ENCODE data around the gene CAB39. TPM values are rescaled to one million over a fixed set of nuclear protein-coding genes. Genes with fewer than 3 reads are reported as not detected.
A peak's percentile ranks its signal among the peaks of the same experiment; 100 is the strongest.

The CAB39 gene
- total RNA-seq, 1 donor from 2014 or later: 78.9 TPM

- Histone ChIP-seq H3K4me1 (no peaks in the 10 kb centered on the region), H3K4me3 (no peak overlapping the region), H3K27me3 (no peaks in the 10 kb centered on the region), H3K27ac (no peak overlapping the region), H3K36me3 (no peaks in the 10 kb centered on the region), H3K9me3 (no peaks in the 10 kb centered on the region)
- ATAC-seq (no peak), DNase-seq (no peak)
- intact Hi-C loops (cut with DNase I): no loop called here
- TF ChIP-seq, protein P1, sequence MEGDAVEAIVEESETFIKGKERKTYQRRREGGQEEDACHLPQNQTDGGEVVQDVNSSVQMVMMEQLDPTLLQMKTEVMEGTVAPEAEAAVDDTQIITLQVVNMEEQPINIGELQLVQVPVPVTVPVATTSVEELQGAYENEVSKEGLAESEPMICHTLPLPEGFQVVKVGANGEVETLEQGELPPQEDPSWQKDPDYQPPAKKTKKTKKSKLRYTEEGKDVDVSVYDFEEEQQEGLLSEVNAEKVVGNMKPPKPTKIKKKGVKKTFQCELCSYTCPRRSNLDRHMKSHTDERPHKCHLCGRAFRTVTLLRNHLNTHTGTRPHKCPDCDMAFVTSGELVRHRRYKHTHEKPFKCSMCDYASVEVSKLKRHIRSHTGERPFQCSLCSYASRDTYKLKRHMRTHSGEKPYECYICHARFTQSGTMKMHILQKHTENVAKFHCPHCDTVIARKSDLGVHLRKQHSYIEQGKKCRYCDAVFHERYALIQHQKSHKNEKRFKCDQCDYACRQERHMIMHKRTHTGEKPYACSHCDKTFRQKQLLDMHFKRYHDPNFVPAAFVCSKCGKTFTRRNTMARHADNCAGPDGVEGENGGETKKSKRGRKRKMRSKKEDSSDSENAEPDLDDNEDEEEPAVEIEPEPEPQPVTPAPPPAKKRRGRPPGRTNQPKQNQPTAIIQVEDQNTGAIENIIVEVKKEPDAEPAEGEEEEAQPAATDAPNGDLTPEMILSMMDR (IDR thresholded peaks at IDR 0.05): no peak
Observed at GRCh38 chr2:230678018-230678417, 34.6 kb upstream of the CAB39 start.

DNA sequence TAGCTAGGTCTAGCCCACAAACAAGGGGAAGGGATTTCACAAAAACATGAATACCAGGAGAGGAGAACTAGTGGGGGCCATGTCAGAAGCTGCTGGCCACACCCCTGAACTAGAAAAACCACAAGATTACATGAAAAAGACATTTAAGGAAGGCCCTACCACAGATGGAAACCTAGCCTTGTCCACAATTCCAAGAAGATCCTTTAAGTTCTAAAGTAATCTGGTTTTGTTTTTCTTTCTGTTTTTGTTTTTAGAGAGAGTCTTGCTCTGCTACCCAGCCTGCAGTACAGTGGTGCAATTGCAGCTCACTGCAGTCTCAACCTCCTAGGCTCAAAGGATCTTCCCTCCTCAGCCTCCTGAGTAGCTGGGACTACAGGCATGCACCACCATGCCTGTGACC lies 34.2 kb upstream of the CAB39 start:
- peak; percentile 76 for ATAC-seq
- intact Hi-C loops (cut with DNase I): no loop called here
- no peak for DNase-seq
- Histone ChIP-seq H3K4me1 (no peaks in the 10 kb centered on the region), H3K27me3 (no peaks in the 10 kb centered on the region), H3K36me3 (no peaks in the 10 kb centered on the region), H3K27ac (no peak overlapping the region), H3K4me3 (no peak overlapping the region), H3K9me3 (no peaks in the 10 kb centered on the region)
- TF ChIP-seq, protein P1 (IDR thresholded peaks at IDR 0.05): no peak

GRCh38 chr2:230680463-230681170 lies 32.0 kb upstream of the CAB39 start:
- DNase-seq (no peak), ATAC-seq (no peak)
- Histone ChIP-seq H3K27ac (no peak overlapping the region), H3K9me3 (no peaks in the 10 kb centered on the region), H3K27me3 (no peaks in the 10 kb centered on the region), H3K4me3 (no peak overlapping the region), H3K4me1 (no peaks in the 10 kb centered on the region), H3K36me3 (no peaks in the 10 kb centered on the region)
- TF ChIP-seq, protein P1 (IDR thresholded peaks at IDR 0.05): no peak
- intact Hi-C loops (cut with DNase I): loop anchor here (5.0 kb wide), 1 partner anchor 493 kb away; no protein-coding TSS in a partner anchor

GRCh38 chr2:230681171-230681545 lies 31.5 kb upstream of the CAB39 start:
- no peaks in the 10 kb centered on the region for H3K4me1 ChIP-seq
- DNase-seq: no peak
- no peak overlapping the region for H3K4me3 ChIP-seq
- intact Hi-C loops (cut with DNase I): loop anchor here (5.0 kb wide), 1 partner anchor 494 kb away; no protein-coding TSS in a partner anchor
- H3K27me3 ChIP-seq: no peaks in the 10 kb centered on the region
- H3K36me3 ChIP-seq: no peaks in the 10 kb centered on the region
- ATAC-seq: no peak
- TF ChIP-seq, protein P1 (IDR thresholded peaks at IDR 0.05): no peak
- no peak overlapping the region for H3K27ac ChIP-seq
- no peaks in the 10 kb centered on the region for H3K9me3 ChIP-seq

GRCh38 chr2:230682546-230682945 lies 30.1 kb upstream of the CAB39 start:
- no peaks in the 10 kb centered on the region for H3K36me3 ChIP-seq
- intact Hi-C loops (cut with DNase I): loop anchor here (5.0 kb wide), 1 partner anchor 495 kb away; no protein-coding TSS in a partner anchor
- H3K27ac ChIP-seq: no peak overlapping the region
- TF ChIP-seq, protein P1 (IDR thresholded peaks at IDR 0.05): no peak
- no peaks in the 10 kb centered on the region for H3K4me1 ChIP-seq
- ATAC-seq: no peak
- DNase-seq: no peak
- no peaks in the 10 kb centered on the region for H3K9me3 ChIP-seq
- H3K27me3 ChIP-seq: no peaks in the 10 kb centered on the region
- H3K4me3 ChIP-seq: no peak overlapping the region

All from upper lobe of right lung (tissue), 1 donor.